OCI-LY1 (cell line): Measurements from ENCODE around the gene ADCY7.

Experiments
- H2AFZ ChIP-seq: fragments of 200-600 bp; sonication (generic), shearing (Covaris generic); 2 replicates; pipeline ENCODE4 v1.6.0; 2014; ENCODE audit warnings: antibody characterized with exemption, mild to moderate bottlenecking, low read length
- H3F3A ChIP-seq: fragments of 200-600 bp; sonication (generic), shearing (Covaris generic); 2 replicates; pipeline ENCODE4 v1.6.0; 2014; ENCODE audit warnings: mild to moderate bottlenecking, antibody characterized with exemption, low read length, moderate library complexity; ENCODE audit not compliant: insufficient read depth
- H3K27ac ChIP-seq: fragments of 200-600 bp; sonication (generic); 2 replicates; pipeline ENCODE4 v1.5.1; 2014; ENCODE audit warnings: low read length, mixed run types, mild to moderate bottlenecking, low read depth; ENCODE audit not compliant: poor library complexity, severe bottlenecking
- H3K27me3 ChIP-seq: fragments of 200-600 bp; sonication (generic); 2 replicates; pipeline ENCODE4 v1.6.0; 2014; ENCODE audit warnings: antibody characterized with exemption, mild to moderate bottlenecking, low read length, moderate library complexity; ENCODE audit not compliant: insufficient read depth
- H3K36me3 ChIP-seq: fragments of 200-600 bp; sonication (generic); 2 replicates; pipeline ENCODE4 v1.6.1; 2014; ENCODE audit warnings: mild to moderate bottlenecking, antibody characterized with exemption, low read length, moderate library complexity, mixed read lengths; ENCODE audit not compliant: insufficient read depth
- H3K4me1 ChIP-seq: fragments of 200-600 bp; sonication (generic); 2 replicates; pipeline ENCODE4 v1.5.1; 2014; ENCODE audit warnings: mild to moderate bottlenecking, low read length, moderate library complexity; ENCODE audit not compliant: insufficient read depth, severe bottlenecking
- H3K4me2 ChIP-seq: fragments of 200-600 bp; sonication (generic), shearing (Covaris generic); 2 replicates; pipeline ENCODE4 v1.6.1; 2014; ENCODE audit warnings: low read length
- H3K4me3 ChIP-seq: fragments of 200-600 bp; sonication (generic); 2 replicates; pipeline ENCODE4 v1.5.1; 2014; ENCODE audit warnings: low read length, low read depth, mild to moderate bottlenecking, mixed read lengths; ENCODE audit not compliant: poor library complexity, severe bottlenecking
- H3K79me2 ChIP-seq: fragments of 200-600 bp; shearing (Covaris generic); 2 replicates; pipeline ENCODE4 v1.6.1; 2016; ENCODE audit warnings: mixed run types, low read length, mixed read lengths; ENCODE audit not compliant: insufficient read depth
- H3K9ac ChIP-seq: fragments of 200-600 bp; sonication (generic), shearing (Covaris generic); 2 replicates; pipeline ENCODE4 v1.6.1; 2014; ENCODE audit warnings: mild to moderate bottlenecking, low read length, mixed read lengths
- H3K9me2 ChIP-seq: fragments of 200-600 bp; sonication (generic), shearing (Covaris generic); 2 replicates; pipeline ENCODE4 v1.6.1; 2014; ENCODE audit warnings: low read depth, mild to moderate bottlenecking, low read length, mixed read lengths
- H3K9me3 ChIP-seq: fragments of 200-600 bp; shearing (Covaris generic); 2 replicates; pipeline ENCODE4 v1.6.1; 2014; ENCODE audit warnings: low read length, mixed read lengths
- H4K20me1 ChIP-seq: fragments of 200-600 bp; sonication (generic), shearing (Covaris generic); 2 replicates; pipeline ENCODE4 v1.6.0; 2016; ENCODE audit warnings: mild to moderate bottlenecking, low read length; ENCODE audit not compliant: insufficient read depth
- CTCF ChIP-seq: fragments of 200-600 bp; sonication (generic), shearing (Covaris generic); IDR thresholded peaks from 2 replicates; pipeline ENCODE4 v1.5.1; 2017; ENCODE audit warnings: mild to moderate bottlenecking, antibody characterized with exemption, low read length, moderate library complexity, mixed read lengths
- EZH2 ChIP-seq: fragments of 200-600 bp; sonication (generic), shearing (Covaris generic); IDR thresholded peaks from 2 replicates; pipeline ENCODE4 v1.8.0; 2017; ENCODE audit warnings: borderline replicate concordance, mixed run types, mild to moderate bottlenecking, antibody characterized with exemption, low read length, moderate library complexity, mixed read lengths

The ADCY7 gene

GRCh38 chr16:50332599-50332998 is 66.2 kb downstream of the ADCY7 start:
- TF ChIP-seq EZH2 (no peak), CTCF (no peak)
- H3K79me2 ChIP-seq: no peaks in the 10 kb centered on the region
- no peaks in the 10 kb centered on the region for H3K27me3 ChIP-seq
- H3K27ac ChIP-seq: no peak overlapping the region
- H2AFZ ChIP-seq: no peak overlapping the region
- H3K4me3 ChIP-seq: no peak overlapping the region
- no peaks in the 10 kb centered on the region for H3K9me2 ChIP-seq
- H3K9ac ChIP-seq: no peak overlapping the region
- H3K4me1 ChIP-seq: no peaks in the 10 kb centered on the region
- no peaks in the 10 kb centered on the region for H3F3A ChIP-seq
- H3K36me3 ChIP-seq: peaks cover 65% of the 10 kb centered on the region
- no peaks in the 10 kb centered on the region for H4K20me1 ChIP-seq
- H3K4me2 ChIP-seq: no peak overlapping the region
- H3K9me3 ChIP-seq: no peaks in the 10 kb centered on the region

DNA sequence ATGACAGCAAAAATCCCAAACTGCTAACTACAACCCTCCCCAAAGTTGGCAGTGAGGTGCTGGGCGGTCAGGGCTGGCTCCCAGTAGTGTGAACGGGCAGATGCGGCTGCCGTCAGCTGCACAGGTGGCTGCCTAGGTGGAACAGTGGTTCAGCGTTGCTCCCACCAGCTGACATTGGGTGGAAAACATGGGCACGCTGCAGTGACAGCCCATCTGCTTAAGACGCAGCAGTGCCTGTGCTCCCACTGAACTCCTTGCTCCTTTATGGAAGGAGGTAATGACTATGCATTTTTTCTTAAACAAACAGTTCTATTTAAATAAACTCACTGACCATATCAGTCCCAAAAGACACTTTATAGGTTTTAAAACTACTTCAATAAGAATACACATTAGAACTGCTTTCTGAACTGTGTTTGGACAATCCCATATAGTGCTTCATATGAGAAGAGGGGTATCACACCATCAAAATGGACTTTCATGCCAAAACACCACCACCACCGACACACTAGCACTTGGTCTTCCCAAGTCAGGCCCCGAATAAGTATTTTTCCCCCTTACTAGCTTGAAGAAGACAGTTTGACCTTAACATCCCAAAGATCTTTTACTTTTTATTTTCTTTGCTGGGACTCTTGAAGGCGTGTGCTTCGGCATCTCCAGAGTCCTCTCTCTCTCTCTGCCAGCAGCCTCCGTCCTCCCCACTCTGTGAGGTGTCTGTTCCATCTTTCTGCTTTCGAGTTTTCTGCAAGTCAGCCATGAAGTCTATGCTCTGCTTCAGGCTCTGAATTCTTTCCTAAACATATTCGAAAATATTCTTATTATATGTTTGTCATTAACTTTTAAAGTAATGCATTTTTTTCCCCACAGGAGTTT is 68.0 kb downstream of the ADCY7 start:
- Histone ChIP-seq H3K4me2 (no peak overlapping the region), H3K4me3 (no peak overlapping the region), H3K36me3 (peaks cover 67% of the 10 kb centered on the region), H3K27ac (no peak overlapping the region), H3K79me2 (no peaks in the 10 kb centered on the region), H3F3A (no peaks in the 10 kb centered on the region), H3K9ac (no peak overlapping the region), H3K9me3 (no peaks in the 10 kb centered on the region), H3K9me2 (no peaks in the 10 kb centered on the region), H2AFZ (no peak overlapping the region), H3K27me3 (no peaks in the 10 kb centered on the region), H3K4me1 (no peaks in the 10 kb centered on the region), H4K20me1 (no peaks in the 10 kb centered on the region)
- TF ChIP-seq CTCF (no peak), EZH2 (no peak)

DNA sequence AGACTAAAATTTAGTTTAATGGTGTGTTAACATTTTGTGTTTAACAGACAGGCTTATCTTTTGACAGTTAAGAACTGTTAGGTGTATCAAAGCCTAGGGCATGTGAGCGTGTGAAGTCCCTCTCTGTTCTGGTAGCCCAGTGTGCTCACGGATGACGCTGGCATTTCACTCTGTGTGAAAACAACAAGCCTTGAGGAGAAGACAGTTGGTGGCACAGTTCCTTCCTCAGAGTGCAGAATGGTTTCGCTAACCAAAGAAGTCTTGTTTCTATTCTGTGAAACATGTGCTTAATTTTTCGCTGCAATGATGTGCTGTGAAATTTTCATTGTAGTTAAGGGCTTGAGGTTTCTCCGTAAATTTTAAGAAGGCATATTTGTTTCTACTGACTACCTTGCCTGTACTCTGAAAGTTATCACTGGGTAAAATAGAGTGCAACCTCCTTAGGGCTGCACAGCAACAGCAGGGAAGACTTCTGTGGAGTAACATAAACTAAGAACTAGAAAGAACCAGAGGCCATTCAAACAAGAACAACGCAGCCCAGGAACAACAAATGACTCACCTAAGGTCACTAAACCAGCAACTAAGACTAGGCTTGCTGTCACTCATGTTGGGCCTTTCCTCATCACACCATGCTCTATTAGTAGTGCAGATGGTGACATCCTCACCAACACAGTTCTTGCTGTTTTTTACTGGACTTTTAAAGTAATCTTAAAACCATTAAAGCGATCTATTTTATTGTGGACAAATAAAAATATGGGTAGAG is 69.0 kb downstream of the ADCY7 start:
- Histone ChIP-seq H2AFZ (no peak overlapping the region), H3K4me2 (no peak overlapping the region), H3F3A (no peaks in the 10 kb centered on the region), H3K9me2 (no peaks in the 10 kb centered on the region), H4K20me1 (no peaks in the 10 kb centered on the region), H3K4me3 (no peak overlapping the region), H3K36me3 (peaks cover 67% of the 10 kb centered on the region), H3K9me3 (no peaks in the 10 kb centered on the region), H3K9ac (no peak overlapping the region), H3K4me1 (no peaks in the 10 kb centered on the region), H3K27ac (no peak overlapping the region), H3K27me3 (no peaks in the 10 kb centered on the region), H3K79me2 (no peaks in the 10 kb centered on the region)
- TF ChIP-seq CTCF (no peak), EZH2 (no peak)
